Activated CD4-positive, CD25-positive, alpha-beta regulatory T cell treated with anti-CD3 and anti-CD28 coated beads, Interleukin-2, amount 50 U/mL, for 72 hours (primary cell): ENCODE measurements around the gene UBALD2.
"Not testable (repeated sequence)": the region's sequence is repeated elsewhere in the genome, so short reads cannot be mapped to it uniquely, and the experiment has no call there.

Experiments
- DNase-seq: peaks from one replicate; pipeline ENCODE4 v3.0.0; 2021

The UBALD2 gene

GRCh38 chr17:76266244-76266938 lies 1.2 kb downstream of the UBALD2 start:
- no peak for DNase-seq

- DNase-seq: no peak
These were observed 2.0 kb downstream of the UBALD2 start for GRCh38 chr17:76267051-76267576.

- not testable (repeated sequence) for DNase-seq
These were observed 2.4 kb downstream of the UBALD2 start for GRCh38 chr17:76267581-76268001.

GRCh38 chr17:76268015-76268749 lies 3.0 kb downstream of the UBALD2 start:
- no peak for DNase-seq

GRCh38 chr17:76268991-76269981 lies 4.1 kb downstream of the UBALD2 start:
- DNase-seq: no peak

- no peak for DNase-seq
These were observed 5.0 kb downstream of the UBALD2 start for GRCh38 chr17:76270127-76270592.

- DNase-seq: no peak
These were observed 5.9 kb downstream of the UBALD2 start for GRCh38 chr17:76270770-76271668.

GRCh38 chr17:76271669-76272540 lies 6.8 kb downstream of the UBALD2 start:
- peak; percentile 76 for DNase-seq

- DNase-seq: no peak
These were observed 7.6 kb downstream of the UBALD2 start for GRCh38 chr17:76272541-76273444.

GRCh38 chr17:76273445-76274111 lies 8.4 kb downstream of the UBALD2 start:
- DNase-seq: no peak

- no peak for DNase-seq
These were observed 9.2 kb downstream of the UBALD2 start for GRCh38 chr17:76274112-76274956.

- DNase-seq: no peak
These were observed 10.4 kb downstream of the UBALD2 start for GRCh38 chr17:76275382-76276068.

GRCh38 chr17:76276069-76276431 lies 10.9 kb downstream of the UBALD2 start:
- no peak for DNase-seq

GRCh38 chr17:76276461-76277299 lies 11.5 kb downstream of the UBALD2 start:
- no peak for DNase-seq

GRCh38 chr17:76277300-76278267 lies 12.4 kb downstream of the UBALD2 start:
- no peak for DNase-seq
